Esophagus muscularis mucosa (tissue), 4 donors: Measurements from ENCODE around the gene ARPC1A. TPM values are rescaled to one million over a fixed set of nuclear protein-coding genes. Genes with fewer than 3 reads are reported as not detected.

Source experiments
- DNase-seq: peaks from one replicate; pipeline ENCODE4 v3.0.0-alpha.2; 2017; ENCODE audit errors: extremely low spot score
- H3K27ac ChIP-seq, 4 donors: fragments of 200-600 bp; sonication (generic); replicated peaks in 1 of 4; 1 replicate in 3 of 4; 2 replicates in 1 of 4; pipeline ENCODE4 v1.5.1; 2016 to 2019; ENCODE audit warnings: mild to moderate bottlenecking in 1 of 4
- H3K27me3 ChIP-seq, 4 donors: fragments of 200-600 bp; sonication (generic); one replicate each; pipeline versions ENCODE4 v1.5.1 to v1.6.0; 2016 to 2019
- H3K36me3 ChIP-seq, 4 donors: fragments of 200-600 bp; sonication (generic); one replicate each; pipeline ENCODE4 v1.5.1; 2016 to 2019
- H3K4me1 ChIP-seq, 4 donors: fragments of 200-600 bp; sonication (generic); one replicate each; pipeline ENCODE4 v1.5.1; 2016 to 2019
- H3K4me3 ChIP-seq, 4 donors: fragments of 200-600 bp; sonication (generic); 1 replicate in 2 of 4; 2 replicates in 2 of 4; pipeline ENCODE4 v1.5.1; 2016 to 2019; ENCODE audit warnings: mild to moderate bottlenecking in 4 of 4, moderate library complexity in 1 of 4
- H3K9me3 ChIP-seq, 4 donors: fragments of 200-600 bp; sonication (generic); 1 replicate in 3 of 4; 2 replicates in 1 of 4; pipeline ENCODE4 v1.5.1; 2016 to 2019
- CTCF ChIP-seq, 3 experiments: fragments of 200-600 bp in 2 of 3; fragments of 450-650 bp in 1 of 3; sonication (generic) in 2 of 3; IDR thresholded peaks; one replicate each; pipeline ENCODE4 v1.5.1; 2017 to 2019; ENCODE audit warnings: antibody characterized with exemption in 3 of 3, mild to moderate bottlenecking in 2 of 3, moderate library complexity in 1 of 3
- EP300 ChIP-seq: sonication (generic); formaldehyde crosslinking; IDR thresholded peaks from one replicate; pipeline ENCODE4 v1.6.1; 2017; ENCODE audit warnings: antibody characterized with exemption
- POLR2A ChIP-seq: fragments of 450-650 bp; IDR thresholded peaks from one replicate; pipeline ENCODE4 v1.6.1; 2017; ENCODE audit warnings: antibody characterized with exemption, moderate library complexity, mild to moderate bottlenecking, low read depth
- POLR2AphosphoS5 ChIP-seq, 2 donors: sonication (generic); formaldehyde crosslinking; IDR thresholded peaks; one replicate each; pipeline ENCODE4 v1.6.1; 2017; ENCODE audit warnings: antibody characterized with exemption in 2 of 2
- WGBS: methylation state at CpG from one replicate; pipeline ENCODE4 v1.1.5; 2018; 5-methylcytosine and 5-hydroxymethylcytosine counted together
- intact Hi-C: fragments of 100-400 bp; cut with DNase I; formaldehyde crosslinking; loops from one replicate; pipeline ENCODE4 v1.15.1; 2023
- total RNA-seq, 4 donors: library from RNA; depleted of rRNA; stranded (reverse); fragments of >200 nt; gene quantifications; one replicate each; pipeline versions ENCODE4 v1.1.0 to v1.2.1, GENCODE V29; 2016

The ARPC1A gene
- total RNA-seq, 4 donors from 2014 or later, result 83.1 to 105 (median 99.8) TPM

GRCh38 chr7:99368750-99369389 is 43.2 kb downstream of the ARPC1A start:
- no peaks in the 10 kb centered on the region for H3K9me3 ChIP-seq
- TF ChIP-seq EP300 (no peak), POLR2AphosphoS5 (IDR thresholded peaks at IDR 0.05) (no peak)
- H3K4me1 ChIP-seq, result peaks cover 2 to 21% (median 12%) of the 10 kb centered on the region in 4 donors
- H3K36me3 ChIP-seq, result peaks cover 18 to 53% (median 43%) of the 10 kb centered on the region in 4 donors
- no peaks in the 10 kb centered on the region for H3K27me3 ChIP-seq
- 96% methylated on average over 12 of the region's 13 CpGs for WGBS
- no peak overlapping the region for H3K27ac ChIP-seq
- intact Hi-C loops, result loop anchor here (5.0 kb wide), 1 partner anchor 38 kb away; the partner anchor contains the start of genes BUD31 and PDAP1
- DNase-seq, result no peak
- H3K4me3 ChIP-seq, result no peak overlapping the region

GRCh38 chr7:99369767-99370391 is 44.2 kb downstream of the ARPC1A start:
- TF ChIP-seq POLR2AphosphoS5 (IDR thresholded peaks at IDR 0.05), result no peak
- TF ChIP-seq EP300, result no peak
- TF ChIP-seq POLR2A, result no peak
- TF ChIP-seq CTCF (IDR thresholded peaks at IDR 0.05), result no peak
- no peaks in the 10 kb centered on the region for H3K9me3 ChIP-seq
- peaks cover 6 to 30% (median 19%) of the 10 kb centered on the region in 4 donors for H3K4me1 ChIP-seq
- peak overlapping the region in 3 of 4 donors; percentile 43 to 51 (median 44) for H3K27ac ChIP-seq
- no peak for DNase-seq
- no peak overlapping the region for H3K4me3 ChIP-seq
- intact Hi-C loops, result loop anchor here (5.0 kb wide), 1 partner anchor 37 kb away; the partner anchor contains the start of genes BUD31 and PDAP1
- WGBS, result 32% methylated on average over 9 of the region's 9 CpGs
- H3K27me3 ChIP-seq, result no peaks in the 10 kb centered on the region
- H3K36me3 ChIP-seq, result peaks cover 12 to 42% (median 33%) of the 10 kb centered on the region in 4 donors

GRCh38 chr7:99371376-99371920 is 45.8 kb downstream of the ARPC1A start:
- peak overlapping the region; percentile 27 to 93 (median 66) for H3K27ac ChIP-seq
- no peaks in the 10 kb centered on the region for H3K9me3 ChIP-seq
- H3K4me1 ChIP-seq, result peaks cover 17 to 41% (median 30%) of the 10 kb centered on the region in 4 donors
- H3K4me3 ChIP-seq, result no peak overlapping the region
- H3K36me3 ChIP-seq, result peaks cover 5 to 27% (median 20%) of the 10 kb centered on the region in 4 donors
- H3K27me3 ChIP-seq, result no peaks in the 10 kb centered on the region
- 89% methylated on average over 11 of the region's 11 CpGs for WGBS
- no peak for DNase-seq
- TF ChIP-seq EP300, result no peak
- intact Hi-C loops, result no loop called here

DNA sequence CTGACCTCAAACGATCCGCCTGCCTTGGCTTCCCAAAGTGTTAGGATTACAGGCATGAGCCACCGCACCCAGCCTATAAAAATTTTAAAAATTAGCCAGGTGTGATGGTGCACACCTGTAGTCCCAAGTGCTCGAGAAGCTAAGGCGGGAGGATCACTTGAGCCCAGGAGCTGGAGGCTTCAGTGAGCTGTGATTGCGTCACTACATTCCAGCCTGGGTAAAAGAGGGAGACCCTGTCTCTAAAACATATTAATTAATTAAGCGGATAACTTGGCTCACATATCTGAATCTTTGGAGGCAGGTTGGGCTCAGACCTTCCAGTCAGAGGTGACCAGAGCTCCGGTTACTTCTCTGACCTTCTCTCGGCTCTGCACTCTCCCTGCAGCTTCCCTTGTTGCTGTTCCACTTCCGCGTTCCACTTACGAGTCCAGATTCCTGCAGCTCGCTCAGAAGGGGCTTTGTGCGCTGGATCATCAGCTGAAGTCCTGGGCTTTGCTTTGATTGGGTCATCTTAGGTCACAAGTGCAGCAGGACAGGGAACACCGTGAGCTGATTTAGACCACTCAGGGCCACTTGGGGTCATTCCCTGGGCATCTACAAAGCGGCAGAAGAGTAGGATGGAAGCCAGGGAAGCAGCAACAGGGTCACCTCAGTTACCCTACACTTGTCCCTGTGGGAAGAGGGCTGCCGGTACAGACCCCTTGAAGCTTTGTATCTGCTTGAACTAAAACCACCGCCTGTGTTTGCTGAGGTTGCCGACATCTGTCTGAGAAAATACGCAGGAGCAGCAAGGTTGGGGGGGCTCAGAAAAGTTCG is 46.8 kb downstream of the ARPC1A start:
- peaks cover 19 to 41% (median 32%) of the 10 kb centered on the region in 4 donors for H3K4me1 ChIP-seq
- H3K36me3 ChIP-seq, result peaks cover 0 to 27% (median 13%) of the 10 kb centered on the region in 4 donors
- TF ChIP-seq POLR2A (no peak), EP300 (no peak), CTCF (IDR thresholded peaks at IDR 0.05) (no peak), POLR2AphosphoS5 (IDR thresholded peaks at IDR 0.05) (no peak)
- DNase-seq, result no peak
- no peaks in the 10 kb centered on the region for H3K27me3 ChIP-seq
- H3K9me3 ChIP-seq, result no peaks in the 10 kb centered on the region
- WGBS, result 60% methylated on average over 21 of the region's 21 CpGs
- intact Hi-C loops, result no loop called here
- peak overlapping the region; percentile 43 to 93 (median 76) for H3K27ac ChIP-seq
- peak overlapping the region in 2 of 4 donors; percentile 3 to 18 for H3K4me3 ChIP-seq

DNA sequence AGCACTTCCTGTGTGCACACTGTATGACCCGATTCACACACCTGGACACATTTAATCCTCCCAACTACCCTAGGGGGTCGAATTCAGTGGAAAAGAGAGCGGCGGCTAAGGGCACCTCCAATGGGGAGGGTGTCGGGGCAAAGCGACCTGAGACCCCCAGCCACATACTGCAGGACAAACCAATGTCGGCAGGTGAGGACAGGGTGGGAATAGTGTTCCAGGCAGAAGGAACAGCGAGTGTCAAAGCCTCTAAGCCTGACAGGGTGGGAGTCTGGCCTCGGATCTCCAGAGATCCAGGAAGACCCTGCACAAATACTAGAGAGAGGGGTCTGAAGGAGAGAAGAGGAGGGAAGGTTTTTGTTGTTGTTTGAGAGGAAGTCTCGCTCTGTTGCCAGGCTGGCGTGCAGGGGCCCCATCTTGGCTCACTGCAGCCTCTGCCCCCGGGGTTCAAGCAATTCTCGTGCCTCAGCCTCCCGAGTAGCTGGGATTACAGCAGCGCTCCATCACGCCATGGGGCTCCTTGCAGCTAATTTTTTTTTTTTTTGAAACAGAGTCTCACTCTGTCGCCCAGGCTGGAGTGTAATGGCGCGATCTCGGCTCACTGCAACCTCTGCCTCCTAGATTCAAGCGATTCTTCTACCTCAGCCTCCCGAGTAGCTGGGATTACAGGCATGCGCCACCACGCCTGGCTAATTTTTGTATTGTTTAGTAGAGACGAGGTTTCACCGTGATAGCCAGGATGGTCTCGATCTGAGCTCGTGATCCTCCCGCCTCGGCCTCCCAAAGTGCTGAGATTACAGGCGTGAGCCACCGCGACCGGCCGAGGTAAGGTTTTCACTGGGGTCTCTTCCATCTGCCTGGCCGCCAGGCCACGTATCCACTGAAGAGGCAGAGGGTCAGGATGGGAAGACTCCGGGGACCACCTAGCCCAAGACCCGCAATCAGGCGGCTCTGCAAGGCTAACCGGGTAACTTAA is 47.7 kb downstream of the ARPC1A start:
- no peaks in the 10 kb centered on the region for H3K27me3 ChIP-seq
- H3K4me3 ChIP-seq, result peak overlapping the region; percentile 86 to 99 (median 92)
- no peak for TF ChIP-seq EP300
- no peak for TF ChIP-seq POLR2AphosphoS5 (IDR thresholded peaks at IDR 0.05)
- TF ChIP-seq POLR2A, result no peak
- no peak for TF ChIP-seq CTCF (IDR thresholded peaks at IDR 0.05)
- peaks cover 1 to 32% (median 18%) of the 10 kb centered on the region in 4 donors for H3K36me3 ChIP-seq
- H3K4me1 ChIP-seq, result peaks cover 23 to 43% (median 37%) of the 10 kb centered on the region in 4 donors
- H3K9me3 ChIP-seq, result no peaks in the 10 kb centered on the region
- WGBS, result 88% methylated on average over 41 of the region's 41 CpGs
- H3K27ac ChIP-seq, result peak overlapping the region; percentile 80 to 93 (median 90)
- intact Hi-C loops, result no loop called here
- DNase-seq, result no peak
